GM23338 (cell line): ENCODE measurements around the gene SMARCD2.

ENCODE experiments used
- CREB1 ChIP-seq: fragments of 250-450 bp; sonication (Bioruptor Pico); IDR thresholded peaks from 2 replicates; pipeline ENCODE4 v1.5.0; 2020; ENCODE audit warnings: low read depth, mild to moderate bottlenecking, moderate library complexity
- EZH2 ChIP-seq: fragments of 200-600 bp; sonication (generic); IDR thresholded peaks from one replicate; pipeline ENCODE4 v1.8.0; 2017; ENCODE audit warnings: antibody characterized with exemption, mild to moderate bottlenecking, low read depth; ENCODE audit not compliant: unreplicated experiment
- EZH2phosphoT487 ChIP-seq: fragments of 200-600 bp; sonication (generic); IDR thresholded peaks from one replicate; pipeline ENCODE4 v1.8.1; 2018; ENCODE audit warnings: antibody characterized with exemption; ENCODE audit not compliant: unreplicated experiment
- JUNB ChIP-seq: IDR thresholded peaks from one replicate; pipeline ENCODE4 v1.6.1; 2016; ENCODE audit warnings: antibody characterized with exemption; ENCODE audit not compliant: unreplicated experiment
- NANOG ChIP-seq: IDR thresholded peaks from 2 replicates; pipeline ENCODE4 v1.6.1; 2016; ENCODE audit warnings: antibody characterized with exemption, borderline replicate concordance
- POLR2AphosphoS5 ChIP-seq: IDR thresholded peaks from 2 replicates; pipeline ENCODE4 v1.6.1; 2016; ENCODE audit warnings: antibody characterized with exemption, low read depth
- STAT1 ChIP-seq: IDR thresholded peaks from one replicate; pipeline ENCODE4 v1.6.1; 2016; ENCODE audit warnings: antibody characterized with exemption; ENCODE audit not compliant: unreplicated experiment
- ZNF114 ChIP-seq: fragments of 250-450 bp; sonication (Bioruptor Pico); IDR thresholded peaks from 2 replicates; pipeline ENCODE4 v1.5.0; 2020; ENCODE audit warnings: mild to moderate bottlenecking, moderate library complexity
- TF ChIP-seq, protein P1 (sequence below), 2 experiments: fragments of 200-600 bp in 1 of 2; sonication (generic) in 1 of 2; conservative IDR thresholded peaks; 2 replicates each; pipeline versions ENCODE4 v1.5.1 to v1.6.1; 2016 to 2017; ENCODE audit warnings: antibody characterized with exemption in 2 of 2, low read depth in 2 of 2, mild to moderate bottlenecking in 2 of 2, moderate library complexity in 1 of 2
- TF ChIP-seq, protein P2 (sequence below): IDR thresholded peaks from one replicate; pipeline ENCODE4 v1.6.1; 2018; ENCODE audit warnings: antibody characterized with exemption; ENCODE audit not compliant: unreplicated experiment
- TF ChIP-seq, protein P3 (sequence below): fragments of 250-450 bp; sonication (Bioruptor Pico); IDR thresholded peaks from 2 replicates; pipeline ENCODE4 v1.5.0; 2020; ENCODE audit warnings: mild to moderate bottlenecking, moderate library complexity

DNA sequence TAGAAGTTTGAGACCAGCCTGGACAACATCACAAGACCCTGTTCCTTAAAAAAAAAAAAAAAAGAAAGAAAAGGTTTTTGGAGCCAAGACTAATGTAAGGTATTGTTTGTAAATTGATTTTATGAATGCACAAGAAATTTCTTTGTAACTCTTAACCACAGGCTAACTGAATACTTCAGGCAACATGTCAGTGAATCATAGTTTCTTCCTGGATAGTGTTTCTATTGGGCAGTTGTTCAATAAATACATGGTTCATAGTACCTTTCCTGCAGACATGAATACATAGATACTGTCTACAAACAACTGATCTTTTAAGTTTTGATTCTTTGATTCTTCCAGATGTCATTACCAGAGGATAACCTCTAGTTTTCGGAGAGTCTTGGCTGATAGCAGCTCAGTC is 56.9 kb downstream of the SMARCD2 start:
- TF ChIP-seq EZH2 (no peak), CREB1 (CRISPR knock-in tag) (no peak), POLR2AphosphoS5 (no peak), ZNF114 (CRISPR knock-in tag) (no peak), JUNB (no peak), EZH2phosphoT487 (no peak), NANOG (no peak), STAT1 (no peak)
- TF ChIP-seq, protein P1, sequence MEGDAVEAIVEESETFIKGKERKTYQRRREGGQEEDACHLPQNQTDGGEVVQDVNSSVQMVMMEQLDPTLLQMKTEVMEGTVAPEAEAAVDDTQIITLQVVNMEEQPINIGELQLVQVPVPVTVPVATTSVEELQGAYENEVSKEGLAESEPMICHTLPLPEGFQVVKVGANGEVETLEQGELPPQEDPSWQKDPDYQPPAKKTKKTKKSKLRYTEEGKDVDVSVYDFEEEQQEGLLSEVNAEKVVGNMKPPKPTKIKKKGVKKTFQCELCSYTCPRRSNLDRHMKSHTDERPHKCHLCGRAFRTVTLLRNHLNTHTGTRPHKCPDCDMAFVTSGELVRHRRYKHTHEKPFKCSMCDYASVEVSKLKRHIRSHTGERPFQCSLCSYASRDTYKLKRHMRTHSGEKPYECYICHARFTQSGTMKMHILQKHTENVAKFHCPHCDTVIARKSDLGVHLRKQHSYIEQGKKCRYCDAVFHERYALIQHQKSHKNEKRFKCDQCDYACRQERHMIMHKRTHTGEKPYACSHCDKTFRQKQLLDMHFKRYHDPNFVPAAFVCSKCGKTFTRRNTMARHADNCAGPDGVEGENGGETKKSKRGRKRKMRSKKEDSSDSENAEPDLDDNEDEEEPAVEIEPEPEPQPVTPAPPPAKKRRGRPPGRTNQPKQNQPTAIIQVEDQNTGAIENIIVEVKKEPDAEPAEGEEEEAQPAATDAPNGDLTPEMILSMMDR (conservative IDR thresholded peaks at IDR 0.05; ENCODE audit: low read depth in 2 of 2), result no peak
- TF ChIP-seq, protein P2, sequence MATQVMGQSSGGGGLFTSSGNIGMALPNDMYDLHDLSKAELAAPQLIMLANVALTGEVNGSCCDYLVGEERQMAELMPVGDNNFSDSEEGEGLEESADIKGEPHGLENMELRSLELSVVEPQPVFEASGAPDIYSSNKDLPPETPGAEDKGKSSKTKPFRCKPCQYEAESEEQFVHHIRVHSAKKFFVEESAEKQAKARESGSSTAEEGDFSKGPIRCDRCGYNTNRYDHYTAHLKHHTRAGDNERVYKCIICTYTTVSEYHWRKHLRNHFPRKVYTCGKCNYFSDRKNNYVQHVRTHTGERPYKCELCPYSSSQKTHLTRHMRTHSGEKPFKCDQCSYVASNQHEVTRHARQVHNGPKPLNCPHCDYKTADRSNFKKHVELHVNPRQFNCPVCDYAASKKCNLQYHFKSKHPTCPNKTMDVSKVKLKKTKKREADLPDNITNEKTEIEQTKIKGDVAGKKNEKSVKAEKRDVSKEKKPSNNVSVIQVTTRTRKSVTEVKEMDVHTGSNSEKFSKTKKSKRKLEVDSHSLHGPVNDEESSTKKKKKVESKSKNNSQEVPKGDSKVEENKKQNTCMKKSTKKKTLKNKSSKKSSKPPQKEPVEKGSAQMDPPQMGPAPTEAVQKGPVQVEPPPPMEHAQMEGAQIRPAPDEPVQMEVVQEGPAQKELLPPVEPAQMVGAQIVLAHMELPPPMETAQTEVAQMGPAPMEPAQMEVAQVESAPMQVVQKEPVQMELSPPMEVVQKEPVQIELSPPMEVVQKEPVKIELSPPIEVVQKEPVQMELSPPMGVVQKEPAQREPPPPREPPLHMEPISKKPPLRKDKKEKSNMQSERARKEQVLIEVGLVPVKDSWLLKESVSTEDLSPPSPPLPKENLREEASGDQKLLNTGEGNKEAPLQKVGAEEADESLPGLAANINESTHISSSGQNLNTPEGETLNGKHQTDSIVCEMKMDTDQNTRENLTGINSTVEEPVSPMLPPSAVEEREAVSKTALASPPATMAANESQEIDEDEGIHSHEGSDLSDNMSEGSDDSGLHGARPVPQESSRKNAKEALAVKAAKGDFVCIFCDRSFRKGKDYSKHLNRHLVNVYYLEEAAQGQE, result no peak
- TF ChIP-seq, protein P3, sequence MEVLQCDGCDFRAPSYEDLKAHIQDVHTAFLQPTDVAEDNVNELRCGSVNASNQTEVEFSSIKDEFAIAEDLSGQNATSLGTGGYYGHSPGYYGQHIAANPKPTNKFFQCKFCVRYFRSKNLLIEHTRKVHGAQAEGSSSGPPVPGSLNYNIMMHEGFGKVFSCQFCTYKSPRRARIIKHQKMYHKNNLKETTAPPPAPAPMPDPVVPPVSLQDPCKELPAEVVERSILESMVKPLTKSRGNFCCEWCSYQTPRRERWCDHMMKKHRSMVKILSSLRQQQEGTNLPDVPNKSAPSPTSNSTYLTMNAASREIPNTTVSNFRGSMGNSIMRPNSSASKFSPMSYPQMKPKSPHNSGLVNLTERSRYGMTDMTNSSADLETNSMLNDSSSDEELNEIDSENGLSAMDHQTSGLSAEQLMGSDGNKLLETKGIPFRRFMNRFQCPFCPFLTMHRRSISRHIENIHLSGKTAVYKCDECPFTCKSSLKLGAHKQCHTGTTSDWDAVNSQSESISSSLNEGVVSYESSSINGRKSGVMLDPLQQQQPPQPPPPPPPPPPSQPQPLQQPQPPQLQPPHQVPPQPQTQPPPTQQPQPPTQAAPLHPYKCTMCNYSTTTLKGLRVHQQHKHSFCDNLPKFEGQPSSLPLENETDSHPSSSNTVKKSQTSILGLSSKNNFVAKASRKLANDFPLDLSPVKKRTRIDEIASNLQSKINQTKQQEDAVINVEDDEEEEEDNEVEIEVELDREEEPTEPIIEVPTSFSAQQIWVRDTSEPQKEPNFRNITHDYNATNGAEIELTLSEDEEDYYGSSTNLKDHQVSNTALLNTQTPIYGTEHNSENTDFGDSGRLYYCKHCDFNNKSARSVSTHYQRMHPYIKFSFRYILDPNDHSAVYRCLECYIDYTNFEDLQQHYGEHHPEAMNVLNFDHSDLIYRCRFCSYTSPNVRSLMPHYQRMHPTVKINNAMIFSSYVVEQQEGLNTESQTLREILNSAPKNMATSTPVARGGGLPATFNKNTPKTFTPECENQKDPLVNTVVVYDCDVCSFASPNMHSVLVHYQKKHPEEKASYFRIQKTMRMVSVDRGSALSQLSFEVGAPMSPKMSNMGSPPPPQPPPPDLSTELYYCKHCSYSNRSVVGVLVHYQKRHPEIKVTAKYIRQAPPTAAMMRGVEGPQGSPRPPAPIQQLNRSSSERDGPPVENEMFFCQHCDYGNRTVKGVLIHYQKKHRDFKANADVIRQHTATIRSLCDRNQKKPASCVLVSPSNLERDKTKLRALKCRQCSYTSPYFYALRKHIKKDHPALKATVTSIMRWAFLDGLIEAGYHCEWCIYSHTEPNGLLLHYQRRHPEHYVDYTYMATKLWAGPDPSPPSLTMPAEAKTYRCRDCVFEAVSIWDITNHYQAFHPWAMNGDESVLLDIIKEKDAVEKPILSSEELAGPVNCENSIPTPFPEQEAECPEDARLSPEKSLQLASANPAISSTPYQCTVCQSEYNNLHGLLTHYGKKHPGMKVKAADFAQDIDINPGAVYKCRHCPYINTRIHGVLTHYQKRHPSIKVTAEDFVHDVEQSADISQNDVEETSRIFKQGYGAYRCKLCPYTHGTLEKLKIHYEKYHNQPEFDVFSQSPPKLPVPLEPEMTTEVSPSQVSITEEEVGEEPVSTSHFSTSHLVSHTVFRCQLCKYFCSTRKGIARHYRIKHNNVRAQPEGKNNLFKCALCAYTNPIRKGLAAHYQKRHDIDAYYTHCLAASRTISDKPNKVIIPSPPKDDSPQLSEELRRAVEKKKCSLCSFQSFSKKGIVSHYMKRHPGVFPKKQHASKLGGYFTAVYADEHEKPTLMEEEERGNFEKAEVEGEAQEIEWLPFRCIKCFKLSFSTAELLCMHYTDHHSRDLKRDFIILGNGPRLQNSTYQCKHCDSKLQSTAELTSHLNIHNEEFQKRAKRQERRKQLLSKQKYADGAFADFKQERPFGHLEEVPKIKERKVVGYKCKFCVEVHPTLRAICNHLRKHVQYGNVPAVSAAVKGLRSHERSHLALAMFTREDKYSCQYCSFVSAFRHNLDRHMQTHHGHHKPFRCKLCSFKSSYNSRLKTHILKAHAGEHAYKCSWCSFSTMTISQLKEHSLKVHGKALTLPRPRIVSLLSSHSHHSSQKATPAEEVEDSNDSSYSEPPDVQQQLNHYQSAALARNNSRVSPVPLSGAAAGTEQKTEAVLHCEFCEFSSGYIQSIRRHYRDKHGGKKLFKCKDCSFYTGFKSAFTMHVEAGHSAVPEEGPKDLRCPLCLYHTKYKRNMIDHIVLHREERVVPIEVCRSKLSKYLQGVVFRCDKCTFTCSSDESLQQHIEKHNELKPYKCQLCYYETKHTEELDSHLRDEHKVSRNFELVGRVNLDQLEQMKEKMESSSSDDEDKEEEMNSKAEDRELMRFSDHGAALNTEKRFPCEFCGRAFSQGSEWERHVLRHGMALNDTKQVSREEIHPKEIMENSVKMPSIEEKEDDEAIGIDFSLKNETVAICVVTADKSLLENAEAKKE, result no peak
